HG03139 (cell line): Measurements from ENCODE around the gene ERBB2.
A peak's percentile ranks its signal among the peaks of the same experiment; 100 is the strongest.
"Not testable (repeated sequence)": the region's sequence is repeated elsewhere in the genome, so short reads cannot be mapped to it uniquely, and the experiment has no call there.

Experiments used
- ATAC-seq: cut with Tn5 transposase; IDR thresholded peaks from one replicate; pipeline ENCODE4 v1.9.1; 2021; ENCODE audit not compliant: unreplicated experiment

ERBB2 gene

DNA sequence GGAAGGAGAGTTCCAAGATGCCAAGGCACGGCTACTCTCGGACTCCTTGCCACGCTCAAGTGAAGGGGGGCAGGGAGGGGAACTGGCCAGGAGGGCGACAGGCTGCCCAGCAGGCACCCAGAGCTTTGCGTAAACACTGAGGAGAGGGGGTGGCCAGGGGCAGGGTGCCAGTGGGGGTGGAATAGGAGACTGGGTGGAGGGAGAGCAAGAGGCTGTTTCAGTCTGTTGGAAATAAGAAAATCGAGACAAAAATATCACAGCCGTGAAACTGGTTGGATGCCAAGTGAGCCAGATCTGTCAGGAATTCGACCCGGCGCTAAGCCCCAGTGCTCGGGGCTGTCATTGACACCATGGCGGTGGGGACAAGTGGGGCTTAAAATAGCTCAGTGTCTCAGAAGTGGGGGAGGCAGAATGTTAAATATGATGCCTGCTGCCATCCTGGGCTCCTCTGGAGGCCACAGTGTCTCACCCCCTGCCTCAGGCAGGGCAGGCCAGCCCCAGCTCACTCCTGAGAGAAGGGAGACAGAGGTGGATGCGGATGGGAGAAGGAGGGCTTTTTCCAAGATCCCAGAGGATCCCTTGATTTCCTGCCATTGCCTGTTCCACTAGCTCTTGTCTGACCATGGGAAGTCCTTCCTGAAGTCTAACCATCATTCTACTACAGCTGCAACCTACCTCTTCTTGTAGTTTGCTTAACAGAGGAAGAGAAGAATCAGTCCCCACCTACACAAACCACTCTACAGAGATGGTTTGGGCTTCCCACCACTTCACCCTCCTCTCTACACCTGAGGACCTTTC, 22.1 kb upstream of the ERBB2 start:
- ATAC-seq = no peak

DNA sequence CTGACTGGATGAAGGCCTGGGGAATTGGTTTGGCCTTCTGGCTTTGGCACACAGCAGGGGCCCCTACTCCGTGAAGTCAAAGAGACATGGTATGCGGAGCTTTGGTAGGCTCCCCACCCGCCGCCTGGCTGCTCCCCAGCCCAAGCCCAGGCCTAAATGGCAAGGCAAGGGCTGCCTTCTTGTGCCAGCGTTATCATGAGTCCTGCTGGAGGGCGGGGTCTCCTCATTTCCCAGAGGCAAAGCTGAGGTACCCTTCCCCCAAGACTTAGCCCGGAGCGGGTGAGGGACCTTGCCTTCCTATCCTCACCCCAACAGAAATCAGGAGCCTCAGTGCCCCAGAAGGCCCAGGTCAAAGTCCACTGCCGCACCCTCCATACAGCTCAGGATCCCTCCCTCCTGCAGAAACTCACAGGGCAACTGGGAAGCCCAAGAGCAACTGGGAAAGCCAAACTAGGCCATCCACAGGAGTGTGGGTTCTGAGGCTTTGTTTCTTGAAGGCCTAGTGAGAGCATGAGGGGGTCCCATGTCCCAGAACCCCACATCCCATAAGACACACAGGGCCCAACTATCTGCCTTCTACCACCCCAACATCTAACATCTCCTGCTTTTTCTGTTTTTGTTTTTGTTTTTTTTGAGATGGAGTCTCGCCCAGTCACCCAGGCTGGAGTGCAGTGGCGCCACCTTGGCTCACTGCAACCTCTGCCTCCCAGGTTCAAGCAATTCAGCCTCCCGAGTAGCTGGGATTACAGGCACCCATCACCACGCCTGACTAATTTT, 21.3 kb upstream of the ERBB2 start:
- ATAC-seq = no peak

DNA sequence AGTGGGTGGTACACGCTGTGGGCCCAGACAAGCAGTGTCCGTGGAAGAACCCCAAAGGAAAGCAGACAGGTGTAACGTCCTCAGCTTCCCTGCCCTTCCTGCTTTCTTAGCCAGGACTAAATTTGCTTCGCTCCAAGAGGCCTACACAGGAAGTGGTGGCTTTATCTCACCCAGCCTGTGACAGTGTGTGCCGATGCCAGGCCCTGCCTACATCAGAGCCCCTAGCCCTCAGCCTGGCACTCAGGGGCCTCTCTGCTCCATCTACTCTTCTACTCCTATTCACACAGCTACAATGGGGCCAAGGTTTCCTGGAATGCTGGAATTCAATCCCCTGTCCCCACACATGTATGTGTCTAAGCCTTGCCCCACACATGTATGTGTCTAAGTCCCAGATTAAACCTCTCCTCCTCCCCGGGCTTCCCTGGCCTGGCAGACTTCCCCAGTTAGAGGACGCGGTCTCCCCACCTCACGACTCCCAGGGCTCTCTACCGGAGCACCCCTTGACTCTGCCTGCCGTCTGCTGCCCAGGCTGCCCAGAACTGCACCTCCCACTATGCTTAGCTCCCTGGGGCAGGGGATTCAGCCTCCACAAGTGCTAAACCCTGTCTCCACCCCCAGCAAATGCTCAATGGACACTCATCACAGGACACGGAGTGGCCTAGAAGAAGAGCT, 20.2 kb upstream of the ERBB2 start:
- no peak for ATAC-seq

DNA sequence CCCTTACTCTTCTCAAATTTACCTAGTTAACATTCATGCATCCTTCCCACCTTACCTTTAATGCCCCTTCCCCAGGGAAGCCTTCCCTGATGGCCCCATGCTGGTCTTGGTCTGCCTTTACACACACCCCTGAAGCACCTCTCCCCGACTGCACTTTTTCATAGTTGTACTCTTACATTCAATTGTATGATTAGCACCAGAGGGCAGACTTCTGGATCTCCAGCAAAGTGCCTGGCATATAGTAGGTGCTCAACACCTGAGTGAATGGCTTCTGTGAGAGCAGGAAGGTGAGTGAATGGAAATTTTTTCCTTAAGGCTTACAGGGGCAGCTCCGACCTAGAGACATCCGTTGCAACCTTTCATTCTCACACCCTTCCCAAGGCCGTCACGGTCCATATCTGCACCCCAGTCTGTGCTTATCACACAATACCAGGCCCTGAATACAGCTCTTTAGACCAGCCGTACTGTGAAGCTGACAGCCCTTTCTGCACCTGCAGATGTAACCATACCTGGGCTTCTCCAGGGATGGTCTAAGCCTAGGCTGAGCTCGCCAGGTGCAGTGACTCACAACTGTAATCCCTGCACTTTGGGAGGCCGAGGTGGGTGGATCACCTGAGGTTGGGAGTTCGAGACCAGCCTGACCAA, 16.4 kb upstream of the ERBB2 start:
- ATAC-seq = no peak

DNA sequence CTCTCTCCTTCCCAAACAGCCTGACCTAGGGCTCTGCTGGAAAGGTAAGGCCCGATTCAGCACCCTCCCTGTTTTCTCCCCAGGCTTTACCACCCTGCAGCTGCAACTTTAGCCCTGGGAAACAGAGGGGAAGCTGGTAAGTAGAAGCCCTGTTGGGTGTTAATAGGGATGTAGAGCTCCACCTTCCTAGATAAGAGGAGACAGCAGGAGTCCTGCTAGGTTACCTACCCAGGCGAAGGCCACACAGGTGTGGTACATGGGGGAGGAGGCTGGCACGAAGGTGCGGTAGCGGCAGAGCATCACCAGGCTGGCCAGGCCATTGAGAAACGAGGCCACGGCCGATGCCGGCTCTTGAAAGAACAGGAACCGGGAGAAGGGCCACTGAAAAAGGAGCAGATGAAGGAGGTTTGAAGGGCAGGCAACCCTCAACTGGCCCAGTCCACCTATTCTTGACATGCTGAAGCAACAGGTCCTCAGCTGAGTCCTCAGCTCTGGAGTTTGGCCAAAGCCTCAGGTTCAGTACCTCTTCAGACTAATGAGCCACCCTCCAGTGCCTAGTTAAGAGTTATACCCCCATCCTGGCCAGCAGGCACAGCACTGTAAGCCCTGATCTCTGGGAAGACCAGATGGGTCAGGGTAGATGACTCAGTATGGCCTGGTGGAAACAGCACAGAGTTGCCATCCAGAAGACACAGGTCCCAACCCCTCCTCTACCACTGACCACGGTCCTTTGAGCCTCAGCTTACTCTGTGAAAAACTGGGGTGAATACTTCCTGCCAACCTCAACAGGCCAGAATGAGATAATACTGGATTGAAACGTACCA, 15.3 kb upstream of the ERBB2 start:
- ATAC-seq = no peak

DNA sequence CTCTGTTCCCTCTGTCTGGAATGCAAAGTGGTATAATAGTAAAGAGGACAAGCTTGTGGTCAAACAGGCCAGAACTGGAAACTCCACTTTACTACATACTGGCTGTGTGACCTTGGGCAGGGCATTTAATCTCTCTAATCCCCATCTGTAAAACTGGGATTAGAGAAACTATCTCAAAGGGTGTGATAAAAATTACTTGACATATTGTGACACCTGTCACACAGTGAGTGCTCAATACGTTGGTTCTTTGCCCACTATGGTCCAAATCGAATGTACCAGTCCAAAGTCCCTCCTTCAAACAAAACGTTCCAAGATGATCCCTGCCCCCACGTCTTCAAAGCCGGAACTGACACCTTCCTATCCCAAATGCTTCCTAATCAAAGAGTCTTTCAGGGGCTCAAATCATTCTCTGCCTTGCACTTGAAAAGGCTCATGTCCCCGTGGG, 12.7 kb upstream of the ERBB2 start:
- ATAC-seq = no peak

DNA sequence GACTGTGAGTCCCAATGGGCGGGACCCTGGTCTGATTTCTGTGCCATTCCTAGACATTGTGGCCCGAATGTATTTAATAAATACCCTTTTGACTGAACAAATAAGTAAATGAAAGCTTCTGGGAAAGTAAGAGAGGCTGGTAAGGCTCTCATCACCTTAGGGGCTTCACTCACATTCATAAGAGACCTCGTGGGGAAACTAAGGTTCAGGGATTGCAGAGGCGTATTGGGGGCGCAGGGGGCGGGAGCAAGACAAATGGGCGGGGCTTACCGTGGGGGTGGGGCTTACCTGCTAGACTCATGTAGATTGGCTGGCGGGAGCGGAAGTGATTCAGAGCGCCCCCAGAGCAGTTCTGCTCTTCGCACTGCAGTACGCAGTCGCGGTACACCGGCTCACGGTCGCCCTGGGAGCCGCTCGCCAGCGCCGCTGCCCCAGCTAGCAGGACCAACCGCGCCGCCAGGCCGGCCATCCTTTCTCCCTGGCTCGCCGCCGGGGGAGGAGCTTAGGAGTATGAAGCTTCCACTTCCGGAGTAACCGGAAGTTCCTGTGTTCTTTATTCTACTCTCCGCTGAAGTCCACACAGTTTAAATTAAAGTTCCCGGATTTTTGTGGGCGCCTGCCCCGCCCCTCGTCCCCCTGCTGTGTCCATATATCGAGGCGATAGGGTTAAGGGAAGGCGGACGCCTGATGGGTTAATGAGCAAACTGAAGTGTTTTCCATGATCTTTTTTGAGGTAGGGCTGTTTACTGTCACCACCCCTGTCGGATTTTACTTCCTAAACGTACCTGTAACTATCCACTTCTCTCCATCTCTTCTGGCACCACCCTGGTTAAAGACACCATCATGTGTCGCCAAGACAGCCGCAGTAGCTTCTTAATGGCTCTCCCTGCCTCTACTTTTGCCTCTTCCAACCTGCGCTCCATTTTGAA, 12.1 kb upstream of the ERBB2 start, which contains the start of gene PGAP3:
Gene PGAP3 (minus strand): TSS at position 512 of the 929 bp plus-strand sequence. CDS start 43 bp downstream, at position 469.
- ATAC-seq = peak; percentile 82

DNA sequence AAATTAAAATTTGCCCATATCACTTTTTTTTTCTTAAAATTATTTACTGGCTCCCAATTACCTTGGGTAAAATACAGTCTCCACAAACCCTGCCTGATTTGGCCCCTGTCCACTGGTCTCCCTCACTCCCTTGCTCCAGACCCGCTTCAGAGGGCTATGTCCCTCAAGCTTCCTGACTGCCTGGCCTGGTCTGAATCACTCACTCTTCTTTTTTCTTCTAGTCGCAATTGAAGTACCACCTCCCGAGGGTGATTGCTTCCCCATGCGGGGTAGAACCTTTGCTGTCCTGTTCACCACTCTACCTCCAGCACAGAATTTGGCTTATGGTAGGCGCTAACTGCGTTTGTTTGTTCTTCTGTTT, 11.4 kb upstream of the ERBB2 start:
- ATAC-seq = no peak

DNA sequence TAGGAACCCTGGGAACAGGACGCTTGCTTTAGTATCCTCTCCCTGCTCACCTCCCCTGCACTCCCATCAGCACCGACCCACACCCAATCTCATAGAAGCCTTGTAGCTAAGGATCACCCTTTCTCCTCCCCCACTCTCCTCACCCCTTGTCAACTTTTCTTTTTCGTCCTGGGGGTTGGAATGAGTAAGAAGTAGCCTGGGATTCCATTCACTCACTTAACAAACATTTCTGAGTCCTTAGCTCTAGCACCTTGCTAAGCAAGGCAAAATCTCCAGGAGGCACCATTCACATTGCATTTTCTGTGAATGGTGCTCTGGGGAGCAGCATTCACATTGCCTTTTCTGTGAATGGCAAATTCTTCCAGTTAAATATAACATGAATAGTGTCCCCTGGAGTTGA, 10.9 kb upstream of the ERBB2 start:
- no peak for ATAC-seq

DNA sequence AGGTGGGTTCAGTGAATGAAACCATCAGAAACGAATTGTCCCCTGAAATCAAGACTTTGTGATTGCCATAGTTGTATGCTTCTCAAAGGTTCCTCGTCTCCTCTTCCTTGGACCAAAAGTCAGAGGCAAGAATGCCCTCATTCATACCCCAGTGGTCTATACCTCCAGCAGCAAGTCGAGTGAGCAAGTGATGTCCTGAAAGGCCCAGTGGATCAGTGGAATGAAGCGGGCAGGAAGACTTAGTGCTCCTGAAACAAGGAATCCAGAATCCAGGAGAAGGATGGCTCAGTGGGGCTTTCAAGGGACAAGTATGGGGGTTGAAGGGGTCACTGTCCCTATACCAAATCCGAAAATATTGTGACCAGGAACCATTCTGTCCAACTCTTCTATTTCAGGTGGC, 5.3 kb upstream of the ERBB2 start:
- no peak for ATAC-seq

DNA sequence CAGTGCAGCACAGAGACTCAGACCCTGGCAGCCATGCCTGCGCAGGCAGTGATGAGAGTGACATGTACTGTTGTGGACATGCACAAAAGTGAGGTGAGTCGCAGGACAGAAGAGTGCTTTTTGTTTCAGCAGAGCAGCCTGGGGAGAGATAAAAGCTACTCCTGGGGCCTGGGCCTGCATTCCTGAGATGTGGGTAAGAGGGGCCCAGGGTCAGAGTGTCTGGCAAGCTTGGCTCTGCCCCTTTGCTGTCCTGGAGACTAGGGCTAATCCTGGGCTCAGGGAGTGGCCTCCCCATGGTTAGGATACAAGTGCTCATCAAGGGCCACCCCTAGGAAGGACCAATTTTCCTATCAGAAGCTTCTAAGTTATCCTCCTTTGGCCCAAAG, 4.8 kb upstream of the ERBB2 start:
- ATAC-seq = no peak

DNA sequence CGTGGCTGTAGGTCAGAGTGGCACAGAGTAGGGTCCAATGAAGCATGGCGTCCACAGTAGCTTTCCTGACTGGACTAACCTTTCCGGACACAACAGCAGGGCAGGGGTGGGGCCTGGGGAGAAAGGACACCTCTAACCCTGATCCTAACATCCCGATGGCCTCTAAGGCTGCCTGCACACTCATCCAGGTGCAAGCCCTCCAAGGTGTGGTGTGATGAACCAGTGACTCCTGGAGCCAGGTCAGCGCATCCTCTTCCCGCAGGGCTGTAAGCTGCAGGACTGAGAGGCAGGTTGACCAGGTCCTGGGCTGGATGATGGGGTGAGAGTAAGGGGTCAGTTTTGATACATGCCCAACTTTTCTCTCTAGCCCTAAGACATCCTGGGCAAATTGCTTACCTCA, 3.1 kb upstream of the ERBB2 start:
- ATAC-seq = no peak

DNA sequence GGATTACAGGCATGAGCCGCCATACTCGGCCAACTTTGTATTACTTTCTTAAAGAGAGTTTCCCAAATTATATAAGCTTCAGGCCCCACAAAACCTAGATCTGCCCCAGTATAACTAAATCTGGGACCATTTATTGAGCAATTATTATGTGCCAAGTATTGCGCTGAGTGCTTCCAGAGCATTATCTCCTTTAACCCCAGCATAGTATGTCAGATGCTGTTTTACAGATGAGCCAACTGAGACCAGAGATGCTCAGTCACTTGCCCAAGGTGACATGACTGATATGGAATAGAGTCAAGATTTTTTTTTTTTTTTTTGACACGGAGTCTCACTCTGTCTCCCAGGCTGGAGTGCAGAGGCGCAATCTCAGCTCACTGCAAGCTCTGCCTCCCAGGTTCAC, 1.9 kb upstream of the ERBB2 start:
- ATAC-seq = no peak

DNA sequence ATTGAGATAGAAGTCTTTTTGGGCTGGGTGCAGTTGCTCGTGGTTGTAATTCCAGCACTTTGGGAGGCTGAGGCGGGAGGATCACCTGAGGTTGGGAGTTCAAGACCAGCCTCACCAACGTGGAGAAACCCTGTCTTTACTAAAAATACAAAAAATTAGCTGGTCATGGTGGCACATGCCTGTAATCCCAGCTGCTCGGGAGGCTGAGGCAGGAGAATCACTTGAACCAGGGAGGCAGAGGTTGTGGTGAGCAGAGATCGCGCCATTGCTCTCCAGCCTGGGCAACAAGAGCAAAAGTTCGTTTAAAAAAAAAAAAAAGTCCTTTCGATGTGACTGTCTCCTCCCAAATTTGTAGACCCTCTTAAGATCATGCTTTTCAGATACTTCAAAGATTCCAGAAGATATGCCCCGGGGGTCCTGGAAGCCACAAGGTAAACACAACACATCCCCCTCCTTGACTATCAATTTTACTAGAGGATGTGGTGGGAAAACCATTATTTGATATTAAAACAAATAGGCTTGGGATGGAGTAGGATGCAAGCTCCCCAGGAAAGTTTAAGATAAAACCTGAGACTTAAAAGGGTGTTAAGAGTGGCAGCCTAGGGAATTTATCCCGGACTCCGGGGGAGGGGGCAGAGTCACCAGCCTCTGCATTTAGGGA, 577 bp upstream of the ERBB2 start:
- ATAC-seq = not testable (repeated sequence)

DNA sequence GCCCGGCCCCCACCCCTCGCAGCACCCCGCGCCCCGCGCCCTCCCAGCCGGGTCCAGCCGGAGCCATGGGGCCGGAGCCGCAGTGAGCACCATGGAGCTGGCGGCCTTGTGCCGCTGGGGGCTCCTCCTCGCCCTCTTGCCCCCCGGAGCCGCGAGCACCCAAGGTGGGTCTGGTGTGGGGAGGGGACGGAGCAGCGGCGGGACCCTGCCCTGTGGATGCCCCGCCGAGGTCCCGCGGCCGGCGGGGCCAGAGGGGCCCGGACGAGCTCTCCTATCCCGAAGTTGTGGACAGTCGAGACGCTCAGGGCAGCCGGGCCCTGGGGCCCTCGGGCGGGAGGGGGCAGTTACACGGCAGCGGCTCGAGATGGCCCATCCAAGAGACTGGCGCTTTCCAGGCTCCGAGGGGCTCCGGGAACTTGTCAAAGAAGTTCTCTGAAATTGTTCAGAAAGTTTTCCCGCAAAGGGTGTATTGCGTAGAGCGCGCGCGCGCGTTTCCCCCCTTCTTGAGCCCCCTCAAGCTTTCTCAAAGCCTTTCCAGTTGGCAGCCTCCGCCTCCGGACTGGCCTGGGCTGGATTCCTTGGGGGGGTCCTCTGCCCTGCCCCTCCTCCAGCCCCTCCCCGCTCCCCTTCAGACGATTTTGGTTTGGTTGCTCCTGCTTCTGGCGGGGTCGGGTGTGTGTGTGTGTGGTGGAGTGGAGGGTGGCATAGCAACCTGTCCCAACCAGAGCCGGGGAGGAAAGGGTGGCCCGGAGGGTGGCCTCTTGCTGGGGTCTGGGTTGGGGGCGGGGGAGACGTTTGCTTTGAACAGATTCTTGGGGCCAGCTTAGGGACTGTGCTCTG, 504 bp downstream of the ERBB2 start:
- ATAC-seq = no peak

DNA sequence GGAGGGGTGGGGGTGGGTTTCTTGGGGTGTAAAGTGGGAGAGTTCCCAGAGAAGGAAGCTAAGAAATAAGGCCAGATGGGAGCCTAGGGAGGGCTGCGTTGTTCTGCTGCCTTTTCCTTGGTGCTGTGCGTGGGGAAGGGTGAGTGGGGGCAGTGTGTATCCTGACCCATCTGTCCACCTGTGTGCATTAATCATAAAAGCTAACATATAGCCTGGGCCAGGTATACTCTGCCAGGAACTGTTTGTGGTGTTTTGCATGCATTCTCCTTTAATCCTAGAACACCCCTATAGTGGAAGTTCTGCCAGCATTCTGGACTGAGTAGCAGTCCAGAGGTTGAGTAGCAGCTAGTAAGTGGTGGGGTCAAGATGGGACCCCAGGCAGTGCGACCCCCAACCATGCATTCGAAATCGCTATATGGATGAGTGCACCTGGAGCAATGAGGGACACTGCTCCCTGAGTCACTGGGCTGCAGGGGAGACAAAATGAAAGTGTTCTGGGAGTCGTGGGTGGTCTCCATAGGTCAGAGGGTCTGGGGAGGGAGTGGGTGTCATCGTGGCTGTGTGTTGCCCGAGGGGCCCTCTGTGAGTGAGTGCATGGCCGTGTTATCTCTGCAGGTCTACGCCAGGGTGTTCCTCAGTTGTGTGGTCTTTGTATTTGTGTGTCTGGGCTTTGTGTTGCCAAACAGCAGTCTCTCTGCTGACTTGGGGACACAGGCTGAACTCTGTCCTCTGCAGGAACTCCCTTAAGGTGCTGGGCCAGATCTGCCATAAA, 1.3 kb downstream of the ERBB2 start:
- ATAC-seq = no peak

DNA sequence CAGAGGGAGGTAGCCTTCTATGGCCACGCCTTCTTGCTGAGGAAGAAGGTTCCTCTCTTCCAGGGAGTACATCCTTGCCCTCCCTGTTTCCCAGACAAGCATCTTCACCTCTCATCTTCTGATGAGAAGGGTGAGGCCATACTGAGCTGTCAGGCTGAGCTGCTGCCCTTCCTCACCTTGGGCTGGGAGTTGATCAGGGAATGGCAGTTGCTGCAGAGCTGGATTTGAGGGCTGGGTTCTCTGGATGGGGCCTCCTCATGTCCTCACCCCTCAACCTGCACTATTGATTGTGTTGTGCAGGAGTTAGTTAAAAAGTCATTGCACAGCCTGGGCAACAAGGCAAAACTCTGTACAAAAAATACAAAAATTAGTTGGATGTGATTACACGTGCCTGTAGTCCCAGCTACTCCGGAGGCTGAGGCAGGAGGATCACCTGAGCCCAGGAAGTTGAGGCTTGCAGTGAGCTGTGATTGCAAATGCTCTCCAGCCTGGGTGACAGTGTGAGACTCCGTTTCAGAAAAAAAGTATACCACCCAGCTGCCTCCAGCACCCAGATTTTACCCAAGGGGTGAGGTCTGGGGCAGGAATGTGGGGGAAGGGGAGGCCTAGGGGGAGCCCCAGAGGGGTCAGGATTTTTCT, 2.0 kb downstream of the ERBB2 start:
- no peak for ATAC-seq
